Effector CD4-positive, alpha-beta T cell (primary cell): ENCODE results near the gene ARL15.

Source experiments
- DNase-seq: peaks from one replicate; pipeline ENCODE4 v3.0.0-alpha.2; 2020

The ARL15 gene

GRCh38 chr5:54197018-54197417, 113.4 kb downstream of the ARL15 start:
- no peak for DNase-seq

- no peak for DNase-seq
Measured at GRCh38 chr5:54195701-54196100, 114.7 kb downstream of the ARL15 start.

- DNase-seq, result no peak
Measured at GRCh38 chr5:54194318-54194717, 116.1 kb downstream of the ARL15 start.

GRCh38 chr5:54187694-54188093, 122.7 kb downstream of the ARL15 start:
- no peak for DNase-seq

- no peak for DNase-seq
Measured at GRCh38 chr5:54186912-54187445, 123.4 kb downstream of the ARL15 start.

GRCh38 chr5:54186108-54186507, 124.3 kb downstream of the ARL15 start:
- DNase-seq, result no peak

- no peak for DNase-seq
Measured at GRCh38 chr5:54184806-54185205, 125.6 kb downstream of the ARL15 start.

GRCh38 chr5:54180630-54181031, 129.7 kb downstream of the ARL15 start:
- DNase-seq, result no peak

- no peak for DNase-seq
Measured at GRCh38 chr5:54178991-54179390, 131.4 kb downstream of the ARL15 start.

GRCh38 chr5:54178207-54178606, 132.2 kb downstream of the ARL15 start:
- no peak for DNase-seq

GRCh38 chr5:54177058-54177457, 133.3 kb downstream of the ARL15 start:
- DNase-seq, result no peak

- DNase-seq, result no peak
Measured at GRCh38 chr5:54176066-54176830, 134.1 kb downstream of the ARL15 start.

- no peak for DNase-seq
Measured at GRCh38 chr5:54173251-54173650, 137.1 kb downstream of the ARL15 start.

- no peak for DNase-seq
Measured at GRCh38 chr5:54171645-54172384, 138.6 kb downstream of the ARL15 start.

- DNase-seq, result no peak
Measured at GRCh38 chr5:54165687-54166086, 144.7 kb downstream of the ARL15 start.

- DNase-seq, result no peak
Measured at GRCh38 chr5:54162184-54162583, 148.2 kb downstream of the ARL15 start.

GRCh38 chr5:54160329-54160728, 150.0 kb downstream of the ARL15 start:
- no peak for DNase-seq

GRCh38 chr5:54159893-54160195, 150.5 kb downstream of the ARL15 start:
- no peak for DNase-seq

- DNase-seq, result no peak
Measured at GRCh38 chr5:54159153-54159892, 151.1 kb downstream of the ARL15 start.

- no peak for DNase-seq
Measured at GRCh38 chr5:54156577-54156976, 153.8 kb downstream of the ARL15 start.

GRCh38 chr5:54150841-54151240, 159.5 kb downstream of the ARL15 start:
- DNase-seq, result no peak

- DNase-seq, result no peak
Measured at GRCh38 chr5:54148858-54149257, 161.5 kb downstream of the ARL15 start.

- no peak for DNase-seq
Measured at GRCh38 chr5:54148067-54148845, 162.1 kb downstream of the ARL15 start.
